Upper lobe of left lung (tissue), 4 donors: ENCODE measurements around the gene RAB20.

Experiments
- CTCF ChIP-seq, 6 experiments: fragments of 450-650 bp in 4 of 6; fragments of 200-600 bp in 2 of 6; sonication (generic) in 2 of 6; IDR thresholded peaks; one replicate each; pipeline ENCODE4 v1.5.1; 2016 to 2019; ENCODE audit warnings: antibody characterized with exemption in 6 of 6
- POLR2A ChIP-seq, 4 donors: fragments of 450-650 bp; IDR thresholded peaks; one replicate each; pipeline ENCODE4 v1.5.1; 2016 to 2017; ENCODE audit warnings: antibody characterized with exemption in 4 of 4, mild to moderate bottlenecking in 2 of 4

- no peak for TF ChIP-seq POLR2A (IDR thresholded peaks at IDR 0.05)
- TF ChIP-seq CTCF (IDR thresholded peaks at IDR 0.05) = no peak
Measured at GRCh38 chr13:110551284-110551683, 10.2 kb downstream of the RAB20 start.
